DND-41 (cell line): ENCODE measurements around the gene GRAMD1A.

ENCODE experiments used
- EZH2 ChIP-seq: IDR thresholded peaks from 3 replicates; pipeline ENCODE4 v1.6.1; 2012; ENCODE audit warnings: borderline replicate concordance, low read depth, mild to moderate bottlenecking, moderate library complexity, low read length, inconsistent platforms; ENCODE audit not compliant: severe bottlenecking
- TF ChIP-seq, protein P1 (sequence below): IDR thresholded peaks from 2 replicates; pipeline ENCODE4 v1.5.1; 2012; ENCODE audit warnings: borderline replicate concordance, low read length, moderate library complexity, mild to moderate bottlenecking; ENCODE audit not compliant: poor library complexity, severe bottlenecking; ENCODE audit errors: extremely low read depth

DNA sequence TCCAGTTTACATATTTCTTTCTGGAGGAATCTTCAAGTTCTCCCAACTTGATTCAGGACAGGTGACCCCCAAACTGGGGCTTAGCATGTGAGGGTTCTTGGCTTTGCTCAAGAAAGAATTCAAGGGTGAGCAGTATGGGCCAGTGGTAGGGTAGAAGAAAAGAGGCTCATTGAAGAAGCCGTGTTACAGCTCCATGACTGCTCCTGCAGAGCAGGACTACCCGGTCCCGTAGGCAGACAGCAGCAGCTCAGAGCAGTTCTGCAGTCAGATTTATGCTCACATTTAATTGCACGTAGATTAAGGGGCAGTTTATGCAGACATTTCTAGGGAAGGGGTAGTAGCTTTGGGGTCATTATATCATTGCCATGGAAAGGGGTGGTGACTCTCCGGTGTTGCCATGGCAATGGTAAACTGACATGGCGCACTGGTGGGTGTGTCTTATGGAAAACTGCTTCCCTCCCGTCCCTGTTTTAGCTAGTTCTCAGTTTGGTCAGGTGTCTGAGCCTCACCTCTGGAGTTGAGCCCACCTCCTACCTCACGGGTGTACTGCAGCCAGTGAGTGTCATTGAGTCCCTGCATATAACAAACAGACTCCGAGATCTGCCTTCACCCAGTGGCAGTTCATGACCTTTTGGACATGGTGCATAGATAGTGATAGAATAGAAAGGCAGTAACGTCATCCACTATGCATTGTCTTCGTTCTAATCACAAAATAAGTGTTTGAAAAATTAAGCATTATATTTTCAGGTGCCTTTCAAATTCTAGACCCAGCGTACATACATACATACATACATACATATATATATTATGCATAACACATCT lies 20.1 kb upstream of the GRAMD1A start:
- TF ChIP-seq EZH2: no peak
- TF ChIP-seq, protein P1, sequence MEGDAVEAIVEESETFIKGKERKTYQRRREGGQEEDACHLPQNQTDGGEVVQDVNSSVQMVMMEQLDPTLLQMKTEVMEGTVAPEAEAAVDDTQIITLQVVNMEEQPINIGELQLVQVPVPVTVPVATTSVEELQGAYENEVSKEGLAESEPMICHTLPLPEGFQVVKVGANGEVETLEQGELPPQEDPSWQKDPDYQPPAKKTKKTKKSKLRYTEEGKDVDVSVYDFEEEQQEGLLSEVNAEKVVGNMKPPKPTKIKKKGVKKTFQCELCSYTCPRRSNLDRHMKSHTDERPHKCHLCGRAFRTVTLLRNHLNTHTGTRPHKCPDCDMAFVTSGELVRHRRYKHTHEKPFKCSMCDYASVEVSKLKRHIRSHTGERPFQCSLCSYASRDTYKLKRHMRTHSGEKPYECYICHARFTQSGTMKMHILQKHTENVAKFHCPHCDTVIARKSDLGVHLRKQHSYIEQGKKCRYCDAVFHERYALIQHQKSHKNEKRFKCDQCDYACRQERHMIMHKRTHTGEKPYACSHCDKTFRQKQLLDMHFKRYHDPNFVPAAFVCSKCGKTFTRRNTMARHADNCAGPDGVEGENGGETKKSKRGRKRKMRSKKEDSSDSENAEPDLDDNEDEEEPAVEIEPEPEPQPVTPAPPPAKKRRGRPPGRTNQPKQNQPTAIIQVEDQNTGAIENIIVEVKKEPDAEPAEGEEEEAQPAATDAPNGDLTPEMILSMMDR: no peak
